Motor neuron (in vitro differentiated cells): Measurements from ENCODE around the gene PITPNM3. TPM values are rescaled to one million over a fixed set of nuclear protein-coding genes. Genes with fewer than 3 reads are reported as not detected.

Source experiments
- ATAC-seq, 8 experiments: fragments of 200-7000 bp; cut with Tn5 transposase; replicated peaks in 6 of 8; 2 replicates each; pipeline ENCODE4 v1.8.0; 2021; ENCODE audit warnings: mild to moderate bottlenecking in 8 of 8, moderate library complexity in 8 of 8
- H3K27ac ChIP-seq, 2 donors: fragments of 250-450 bp; sonication (Bioruptor Pico); 2 replicates each; pipeline ENCODE4 v1.9.0; 2021; ENCODE audit warnings: antibody characterized with exemption in 2 of 2, mild to moderate bottlenecking in 2 of 2, moderate library complexity in 1 of 2
- H3K4me1 ChIP-seq, 2 donors: fragments of 250-450 bp; sonication (Bioruptor Pico); replicated peaks in 1 of 2; 2 replicates each; pipeline ENCODE4 v1.6.1; 2021; ENCODE audit warnings: antibody characterized with exemption in 2 of 2, mild to moderate bottlenecking in 2 of 2, moderate library complexity in 1 of 2
- H3K4me3 ChIP-seq, 5 donors: fragments of 250-450 bp; sonication (Bioruptor Pico); 2 replicates each; pipeline ENCODE4 v1.9.0; 2021; ENCODE audit warnings: antibody characterized with exemption in 5 of 5, mild to moderate bottlenecking in 5 of 5, moderate library complexity in 4 of 5
- WGBS, 10 experiments: fragments of 450-650 bp; shearing (Covaris generic); methylation state at CpG; one replicate each; pipeline ENCODE4 v1.0.0; 2022; 5-methylcytosine and 5-hydroxymethylcytosine counted together
- in situ Hi-C, 9 experiments: fragments of 400-800 bp; cut with MboI; loops; one replicate each; pipeline ENCODE4 v1.15.0; 2021; ENCODE audit warnings: low sequenced_read_pairs in 9 of 9, low pct_unique_long_range_greater_than_20kb in 2 of 9; ENCODE audit not compliant: unreplicated experiment in 9 of 9
- total RNA-seq, 8 experiments: library from RNA; unstranded; fragments of 300-600 nt; gene quantifications; 2 replicates each; pipeline versions ENCODE4 v1.2.3 to v1.2.4, GENCODE V29; 2022

The PITPNM3 gene
- total RNA-seq, 8 experiments from 2014 or later, result 0.31 to 10.1 (median 1.7) TPM

DNA sequence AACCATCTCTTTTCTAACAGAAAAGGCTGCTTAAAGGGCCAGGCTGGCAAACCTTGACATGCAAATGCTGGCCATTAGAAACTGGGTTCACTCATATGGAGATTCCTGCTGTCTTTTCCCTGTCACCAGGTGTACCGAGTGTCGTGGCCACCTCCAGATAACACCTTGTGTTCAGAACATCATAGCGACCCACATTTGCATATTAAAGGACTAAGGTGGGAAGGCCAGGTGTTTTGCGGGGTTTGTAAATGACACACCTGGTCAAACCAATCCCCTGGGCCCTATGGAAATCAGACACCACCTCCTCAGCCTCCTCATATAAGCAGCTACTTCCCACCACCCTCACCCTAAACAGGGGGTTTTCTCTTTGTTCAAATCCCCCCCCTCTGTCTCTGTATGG lies 118.9 kb downstream of the PITPNM3 start:
- 6 to 52% (median 40%) methylated on average over 1 to 3 of the region's 4 CpGs; no CpG with 5 or more reads in 4 of the 10 experiments for WGBS, 10 experiments
- in situ Hi-C loops, result loop anchor here in 2 of 9 experiments (10.0 to 25.0 kb wide), 2 partner anchors 850 to 853 kb away; partner anchors contain the start of gene NLRP1 (in 2 of the 2)
- Histone ChIP-seq H3K4me3 (no peak overlapping the region), H3K27ac (no peak overlapping the region), H3K4me1 (peaks cover 13 to 15% of the 10 kb centered on the region in 2 donors)
- ATAC-seq, result no peak

DNA sequence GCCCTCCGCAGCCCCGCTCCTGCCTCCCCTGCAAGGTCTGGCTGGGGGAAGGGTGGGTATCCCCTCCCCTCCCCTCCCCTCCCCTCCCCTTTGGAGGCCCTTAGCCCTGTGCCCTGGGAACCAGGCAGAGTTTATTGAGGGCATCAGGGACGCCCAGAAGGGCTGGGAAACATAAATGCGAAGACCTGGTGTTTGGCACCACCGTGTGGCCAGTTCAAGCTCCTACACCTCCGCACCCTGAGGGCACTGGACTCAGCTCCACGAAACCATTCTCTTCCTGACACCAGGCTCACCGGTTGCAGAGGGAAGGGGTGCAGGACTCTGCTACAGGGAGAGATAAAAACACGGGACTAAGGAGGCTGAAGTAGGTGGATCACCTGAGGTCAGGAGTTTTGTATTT lies 120.4 kb downstream of the PITPNM3 start:
- Histone ChIP-seq H3K4me1 (peaks cover 13 to 15% of the 10 kb centered on the region in 2 donors), H3K27ac (no peak overlapping the region), H3K4me3 (no peak overlapping the region)
- peak; percentile 81 to 99 (median 84) for ATAC-seq
- in situ Hi-C loops, result loop anchor here in 2 of 9 experiments (10.0 to 25.0 kb wide), 2 partner anchors 849 to 851 kb away; partner anchors contain the start of gene NLRP1 (in 2 of the 2)
- 0 to 18% (median 0%) methylated on average over 1 to 3 of the region's 9 CpGs; no CpG with 5 or more reads in 7 of the 10 experiments for WGBS, 10 experiments

DNA sequence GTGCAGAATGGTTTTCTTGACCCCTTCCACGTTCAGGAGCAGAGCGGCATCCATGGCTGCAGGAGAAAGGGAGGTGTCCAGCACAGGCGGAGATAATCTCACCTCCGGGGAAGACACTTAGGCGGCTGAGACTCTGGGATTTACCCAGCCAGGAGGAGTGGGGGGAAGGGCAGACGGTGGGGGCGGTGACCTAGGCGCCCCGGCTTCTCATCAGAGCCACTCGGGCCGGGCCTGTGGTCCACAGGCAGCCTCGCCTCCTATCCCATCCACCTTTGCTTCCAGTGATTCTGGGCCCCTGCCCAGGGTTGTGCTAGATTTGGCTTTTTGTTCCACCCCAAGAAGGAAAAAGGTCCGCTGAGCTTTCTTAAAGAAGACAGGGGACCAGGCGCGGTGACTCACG lies 121.3 kb downstream of the PITPNM3 start, which contains the start of gene AIPL1:
Gene AIPL1, minus strand, starts transcription at position 71 of the 400 bp plus-strand sequence. Its CDS starts 17 bp downstream, at position 54.
- 90 to 93% methylated on average over 2 to 3 of the region's 16 CpGs; no CpG with 5 or more reads in 8 of the 10 experiments for WGBS, 10 experiments
- in situ Hi-C loops, result loop anchor here in 2 of 9 experiments (10.0 to 25.0 kb wide), 2 partner anchors 848 to 850 kb away; partner anchors contain the start of gene NLRP1 (in 2 of the 2)

DNA sequence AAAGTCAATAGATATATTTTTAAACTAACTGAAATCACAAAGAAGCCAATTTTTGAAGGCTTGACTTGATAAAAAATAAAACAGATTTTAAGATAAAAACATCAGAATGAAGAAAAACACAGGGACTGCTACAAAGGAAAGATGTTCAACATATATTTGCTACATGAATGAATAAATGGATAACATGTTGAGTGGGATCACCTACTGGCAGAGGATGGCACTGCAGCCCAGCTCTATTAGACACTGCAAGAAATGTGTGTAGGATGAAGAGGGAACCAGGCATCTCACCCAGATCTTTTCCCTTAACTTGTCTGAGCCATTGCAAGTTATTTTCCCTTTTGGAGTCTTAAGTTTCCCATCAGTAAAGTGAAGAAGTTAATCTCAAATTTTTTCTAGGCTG lies 125.6 kb downstream of the PITPNM3 start:
- in situ Hi-C loops, result loop anchor here in 2 of 9 experiments (10.0 to 25.0 kb wide), 2 partner anchors 843 to 846 kb away; partner anchors contain the start of gene NLRP1 (in 2 of the 2)
- Histone ChIP-seq H3K27ac (no peak overlapping the region), H3K4me1 (peaks cover 0 to 5% of the 10 kb centered on the region in 2 donors), H3K4me3 (no peak overlapping the region)
- ATAC-seq, result no peak

More for the DNA sequence above, 121.3 kb downstream of the PITPNM3 start, which contains the start of gene AIPL1:
- Histone ChIP-seq H3K27ac (no peak within 1 kb of the TSS), H3K4me1 (peaks cover 7 to 10% of the 10 kb centered on the region in 2 donors), H3K4me3 (no peak within 1 kb of the TSS)
- ATAC-seq, result no peak

DNA sequence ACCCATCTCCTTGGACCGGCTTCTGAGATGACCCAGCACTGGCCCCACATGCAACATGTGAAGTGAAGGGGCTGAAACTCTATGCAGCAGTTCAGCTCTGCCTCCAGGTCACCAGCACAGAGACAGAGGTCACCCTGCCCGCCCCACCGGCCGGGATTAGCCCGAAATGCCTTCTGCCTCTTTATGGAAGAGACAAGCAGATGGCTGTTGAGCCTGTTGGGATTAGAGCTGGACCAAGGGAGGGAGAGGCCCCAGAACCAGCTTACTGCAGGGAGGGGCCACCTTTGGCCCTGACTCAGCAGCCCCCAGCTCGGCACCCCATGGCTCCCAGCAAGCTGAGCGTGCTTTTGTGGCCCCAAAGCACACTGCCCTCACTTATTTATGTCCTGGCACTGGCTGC lies 127.1 kb downstream of the PITPNM3 start:
- peak in 1 of 8 experiments; percentile 16 for ATAC-seq
- Histone ChIP-seq H3K27ac (no peak overlapping the region), H3K4me1 (peaks cover 0 to 5% of the 10 kb centered on the region in 2 donors), H3K4me3 (no peak overlapping the region)
- in situ Hi-C loops, result loop anchor here in 6 of 9 experiments (10.0 to 25.0 kb wide), 3 partner anchors 834 to 844 kb away; partner anchors contain the start of gene NLRP1 (in 5 of the 6)
- 10 to 80% (median 17%) methylated on average over 1 to 4 of the region's 7 CpGs; no CpG with 5 or more reads in 6 of the 10 experiments for WGBS, 10 experiments

DNA sequence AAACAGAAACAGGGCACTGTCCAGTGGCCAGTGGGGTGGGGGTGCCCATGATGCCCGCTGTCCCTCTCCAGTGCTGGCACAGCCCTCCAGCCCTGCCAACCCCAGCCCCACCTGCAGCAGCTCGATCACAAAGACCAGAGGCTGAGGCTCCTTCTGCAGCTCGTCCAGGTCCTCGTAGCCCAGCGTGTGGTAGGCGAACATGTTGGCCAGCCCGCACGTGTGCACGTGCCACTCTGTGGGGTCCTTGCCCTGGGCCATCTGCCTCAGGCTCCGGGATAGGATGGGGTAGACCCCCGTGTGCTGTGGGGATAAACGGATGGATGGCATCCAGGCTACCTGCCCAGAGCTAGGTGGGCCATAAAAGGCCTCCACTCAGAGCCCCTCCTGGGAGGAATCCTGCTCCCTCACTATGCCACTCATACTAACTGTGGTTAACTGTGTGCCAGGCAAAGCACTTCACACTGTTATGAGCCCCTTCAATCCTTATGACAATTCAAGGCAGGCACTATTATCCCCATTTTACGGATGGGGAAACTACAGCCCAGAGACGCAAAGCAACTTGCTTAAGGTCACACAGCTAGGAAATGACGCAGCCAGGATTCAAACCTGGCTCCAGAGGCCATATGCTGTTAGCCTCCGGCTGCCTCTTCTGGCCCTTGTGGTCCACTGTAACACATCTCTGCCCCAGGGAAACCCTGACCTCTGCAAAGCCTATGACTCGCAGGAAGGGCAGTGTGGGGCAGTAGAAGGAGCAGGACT lies 128.0 kb downstream of the PITPNM3 start:
- 31 to 100% (median 92%) methylated on average over 2 to 13 of the region's 17 CpGs; no CpG with 5 or more reads in 3 of the 10 experiments for WGBS, 10 experiments
- in situ Hi-C loops, result loop anchor here in 6 of 9 experiments (10.0 to 25.0 kb wide), 3 partner anchors 834 to 844 kb away; partner anchors contain the start of gene NLRP1 (in 5 of the 6)
- Histone ChIP-seq H3K4me1 (peaks cover 0 to 5% of the 10 kb centered on the region in 2 donors), H3K4me3 (no peak overlapping the region), H3K27ac (no peak overlapping the region)
- no peak for ATAC-seq

DNA sequence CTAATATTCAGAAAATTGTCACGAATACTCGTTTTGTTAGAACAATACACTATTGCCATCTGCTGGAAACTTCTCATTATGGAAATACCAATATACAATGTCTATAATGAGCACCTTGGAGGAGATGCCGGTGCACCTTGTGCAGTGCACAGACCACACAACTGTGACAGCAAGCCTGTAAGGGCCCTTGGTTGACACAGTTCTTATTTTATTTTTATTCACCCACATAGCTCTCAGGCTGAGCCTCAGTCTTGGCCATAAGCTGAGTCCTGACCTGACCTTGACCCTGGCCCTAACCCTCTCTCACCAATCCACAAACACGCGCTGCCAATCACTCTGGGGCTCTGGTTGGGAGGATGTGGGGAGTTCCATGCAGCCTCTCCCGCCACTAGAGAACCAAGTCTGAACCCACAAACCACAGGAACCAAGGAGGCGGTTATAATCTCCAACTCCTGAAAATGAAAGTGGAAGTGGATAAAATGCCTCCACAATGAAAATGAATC lies 129.0 kb downstream of the PITPNM3 start:
- peak in 1 of 8 experiments; percentile 37 for ATAC-seq
- H3K4me1 ChIP-seq, result peaks cover 0 to 5% of the 10 kb centered on the region in 2 donors
- no peak overlapping the region for H3K27ac ChIP-seq
- 50 to 97% (median 74%) methylated on average over 2 to 6 of the region's 7 CpGs; no CpG with 5 or more reads in 3 of the 10 experiments for WGBS, 10 experiments
- in situ Hi-C loops, result loop anchor here in 6 of 9 experiments (10.0 to 25.0 kb wide), 3 partner anchors 833 to 843 kb away; partner anchors contain the start of gene NLRP1 (in 5 of the 6)
- no peak overlapping the region for H3K4me3 ChIP-seq

DNA sequence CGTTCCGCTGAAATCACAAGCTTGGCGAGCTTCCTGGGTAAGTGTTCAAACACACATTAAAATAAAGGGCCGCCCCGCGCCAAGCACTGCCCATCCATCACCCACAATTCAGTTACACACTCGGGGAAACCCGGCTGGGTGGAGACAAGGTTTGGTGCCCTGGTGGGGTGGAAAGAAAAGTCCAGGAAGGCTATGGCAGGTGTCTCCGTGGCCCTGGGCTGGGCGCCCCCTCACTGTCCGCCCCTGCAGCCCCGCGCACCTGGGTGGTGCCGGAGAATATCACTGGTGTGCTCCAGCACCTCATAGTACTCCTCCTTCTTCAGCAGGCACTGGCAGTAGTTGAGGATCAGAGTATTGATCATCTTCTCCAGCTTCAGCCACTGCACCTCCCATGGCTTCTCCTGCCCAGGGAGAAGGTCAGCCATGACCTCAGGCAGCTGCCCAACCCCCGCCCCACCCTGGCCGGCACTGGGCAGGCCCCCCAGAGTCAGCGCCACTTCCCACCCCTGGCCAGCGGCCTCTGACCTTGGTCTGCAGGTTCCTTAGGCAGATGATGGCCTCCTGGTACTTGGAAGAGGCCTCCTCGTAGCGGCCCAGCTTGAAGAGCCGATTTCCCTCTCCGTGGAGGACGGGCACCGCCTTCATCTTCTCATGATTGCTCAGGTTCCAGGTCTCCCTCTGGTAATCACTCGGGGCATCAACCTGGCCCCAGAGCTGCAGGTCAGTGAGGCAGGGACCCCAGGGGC lies 129.8 kb downstream of the PITPNM3 start:
- no peak overlapping the region for H3K4me3 ChIP-seq
- in situ Hi-C loops, result loop anchor here in 6 of 9 experiments (10.0 to 25.0 kb wide), 3 partner anchors 832 to 842 kb away; partner anchors contain the start of gene NLRP1 (in 5 of the 6)
- H3K4me1 ChIP-seq, result peaks cover 0 to 5% of the 10 kb centered on the region in 2 donors
- no peak overlapping the region for H3K27ac ChIP-seq
- ATAC-seq, result no peak
- WGBS, 10 experiments, result 53 to 100% (median 83%) methylated on average over 1 to 12 of the region's 25 CpGs; no CpG with 5 or more reads in 2 of the 10 experiments

DNA sequence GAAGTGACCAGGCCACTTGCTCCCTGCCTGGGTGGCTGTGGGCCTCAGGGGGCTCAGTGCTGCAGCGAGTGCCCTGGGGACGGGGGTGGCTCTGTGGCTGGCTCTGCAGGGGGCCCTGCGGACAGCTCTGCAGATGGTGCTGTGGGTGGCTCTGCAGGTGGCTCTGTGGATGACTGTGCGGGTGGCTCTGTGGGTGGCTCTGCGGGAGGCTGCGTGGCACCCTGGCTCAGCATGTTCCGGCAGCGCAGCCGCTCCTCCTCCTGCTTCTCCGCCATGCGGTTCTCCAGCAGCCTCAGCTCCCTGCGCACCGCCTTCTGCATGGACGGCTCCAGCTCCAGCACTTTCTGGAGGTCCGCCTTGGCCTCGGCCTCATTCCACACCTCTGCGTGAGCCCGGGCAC lies 130.9 kb downstream of the PITPNM3 start:
- WGBS, 10 experiments, result 48 to 80% methylated on average over 1 to 2 of the region's 18 CpGs; no CpG with 5 or more reads in 8 of the 10 experiments
- no peak for ATAC-seq
- in situ Hi-C loops, result loop anchor here in 6 of 9 experiments (10.0 to 25.0 kb wide), 3 partner anchors 831 to 841 kb away; partner anchors contain the start of gene NLRP1 (in 5 of the 6)
- Histone ChIP-seq H3K27ac (no peak overlapping the region), H3K4me1 (peaks cover 0 to 5% of the 10 kb centered on the region in 2 donors), H3K4me3 (no peak overlapping the region)

DNA sequence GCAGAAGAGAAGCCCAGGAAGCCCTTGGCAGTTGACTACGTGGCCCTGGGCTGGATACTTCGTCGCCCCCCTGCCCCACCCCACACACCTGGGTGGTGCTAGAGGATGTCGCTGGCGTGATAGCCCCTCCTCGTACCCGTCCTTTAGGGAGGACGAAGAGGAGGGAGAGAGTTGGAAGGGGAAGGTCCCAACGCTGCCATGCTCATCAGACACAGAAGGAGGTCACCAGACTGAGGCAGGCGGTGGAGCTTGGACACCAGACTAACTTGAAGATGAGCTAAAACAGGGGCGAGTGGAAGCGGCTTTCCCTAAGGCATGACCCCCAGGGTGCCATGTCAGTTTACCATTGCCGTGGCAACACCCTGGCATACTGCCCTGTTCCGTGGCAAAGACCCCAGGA lies 132.4 kb downstream of the PITPNM3 start:
- in situ Hi-C loops, result loop anchor here in 8 of 9 experiments (10.0 to 25.0 kb wide), 4 partner anchors 337 to 839 kb away; partner anchors contain the start of gene NLRP1 (in 4 of the 8)
- 10 to 100% (median 82%) methylated on average over 1 to 9 of the region's 14 CpGs; no CpG with 5 or more reads in 2 of the 10 experiments for WGBS, 10 experiments
- Histone ChIP-seq H3K4me3 (no peak overlapping the region), H3K27ac (no peak overlapping the region), H3K4me1 (no peaks in the 10 kb centered on the region)
- ATAC-seq, result no peak

DNA sequence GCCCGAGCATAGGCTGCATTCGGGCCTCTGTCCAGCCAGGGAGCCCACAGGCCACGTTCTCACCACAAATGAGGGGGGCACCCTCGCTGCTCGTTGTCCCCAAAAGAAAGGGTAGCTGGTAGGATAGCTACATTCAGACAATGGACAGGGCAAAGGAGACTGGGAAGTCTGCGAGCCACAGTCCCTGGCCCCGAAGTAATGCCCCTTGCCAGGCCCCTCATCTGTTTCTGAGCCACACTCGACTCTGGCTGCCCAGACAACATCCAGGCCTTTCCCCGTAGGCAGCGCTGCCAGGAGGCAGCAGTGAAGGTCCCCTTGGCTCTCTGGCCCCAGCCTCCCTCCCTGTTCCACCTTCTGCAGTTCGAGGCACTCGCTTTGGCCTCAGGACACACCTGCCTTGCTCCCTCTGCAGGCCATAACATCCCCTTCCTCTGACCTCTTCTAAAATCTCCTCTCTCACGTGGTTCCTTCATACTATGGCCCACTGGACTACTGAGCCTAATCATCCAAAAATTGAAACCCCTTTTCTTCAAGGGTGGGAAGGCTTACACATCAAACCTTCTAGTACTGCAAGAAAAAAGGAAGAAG lies 133.6 kb downstream of the PITPNM3 start:
- ATAC-seq, result no peak
- in situ Hi-C loops, result loop anchor here in 8 of 9 experiments (10.0 to 25.0 kb wide), 4 partner anchors 335 to 838 kb away; partner anchors contain the start of gene NLRP1 (in 4 of the 8)
- H3K4me3 ChIP-seq, result no peak overlapping the region
- no peaks in the 10 kb centered on the region for H3K4me1 ChIP-seq
- no peak overlapping the region for H3K27ac ChIP-seq
- WGBS, 10 experiments, result 0 to 68% (median 20%) methylated on average over 1 to 5 of the region's 13 CpGs; no CpG with 5 or more reads in 3 of the 10 experiments
